Gastrocnemius medialis (tissue), 4 donors: Measurements from ENCODE around the gene RBM33. TPM values are rescaled to one million over a fixed set of nuclear protein-coding genes. Genes with fewer than 3 reads are reported as not detected.

Experiments used
- ATAC-seq, 2 donors: fragments of 150-250 bp; one replicate each; pipeline ENCODE4 v1.9.1; 2016
- DNase-seq, 2 donors: peaks; one replicate each; pipeline ENCODE4 v3.0.0-alpha.2; 2019
- H3K27ac ChIP-seq, 4 donors: fragments of 200-600 bp; sonication (generic); 1 replicate in 1 of 4; 2 replicates in 3 of 4; pipeline ENCODE4 v1.5.1; 2016 to 2018; ENCODE audit warnings: mild to moderate bottlenecking in 2 of 4, moderate library complexity in 1 of 4
- H3K27me3 ChIP-seq, 3 donors: fragments of 200-600 bp; sonication (generic) in 2 of 3; 1 replicate in 1 of 3; 2 replicates in 2 of 3; pipeline versions ENCODE4 v1.5.1 to v1.6.0; 2016 to 2019; ENCODE audit warnings: mild to moderate bottlenecking in 1 of 3, moderate library complexity in 1 of 3
- H3K36me3 ChIP-seq, 2 donors: fragments of 200-600 bp; sonication (generic) in 1 of 2; one replicate each; pipeline ENCODE4 v1.5.1; 2017 to 2018
- H3K4me1 ChIP-seq, 2 donors: fragments of 200-600 bp; sonication (generic) in 1 of 2; one replicate each; pipeline ENCODE4 v1.5.1; 2016 to 2017; ENCODE audit warnings: mild to moderate bottlenecking in 2 of 2
- H3K4me3 ChIP-seq, 4 donors: fragments of 200-600 bp; sonication (generic) in 3 of 4; 1 replicate in 1 of 4; 2 replicates in 3 of 4; pipeline ENCODE4 v1.5.1; 2016 to 2019; ENCODE audit warnings: mild to moderate bottlenecking in 2 of 4
- H3K9me3 ChIP-seq, 3 donors: fragments of 200-600 bp; sonication (generic) in 2 of 3; 1 replicate in 1 of 3; 2 replicates in 2 of 3; pipeline ENCODE4 v1.5.1; 2016 to 2019
- POLR2A ChIP-seq, 2 donors: fragments of 450-650 bp; IDR thresholded peaks; one replicate each; pipeline ENCODE4 v1.6.1; 2017; ENCODE audit warnings: antibody characterized with exemption in 2 of 2, mild to moderate bottlenecking in 2 of 2, moderate library complexity in 2 of 2
- in situ Hi-C, 4 donors: fragments of 200-750 bp; cut with MboI; loops; one replicate each; pipeline versions ENCODE4 v1.15.0 to v1.8.0; 2017; ENCODE audit warnings: low sequenced_read_pairs in 4 of 4
- intact Hi-C: fragments of 100-400 bp; cut with DNase I; formaldehyde crosslinking; loops from one replicate; pipeline ENCODE4 v1.15.1; 2023; ENCODE audit warnings: low total_unique reads
- total RNA-seq, 4 donors: library from RNA; depleted of rRNA; stranded (reverse); fragments of >200 nt; gene quantifications; one replicate each; pipeline versions ENCODE4 v1.1.0 to v1.2.3, GENCODE V29; 2016
- TF ChIP-seq, protein P1 (sequence below), 5 experiments: fragments of 450-650 bp in 3 of 5; fragments of 200-600 bp in 2 of 5; sonication (generic) in 2 of 5; IDR thresholded peaks in 4 of 5; conservative IDR thresholded peaks in 1 of 5; 1 replicate in 4 of 5; 2 replicates in 1 of 5; pipeline ENCODE4 v1.5.1; 2016 to 2019; ENCODE audit warnings: antibody characterized with exemption in 5 of 5, mild to moderate bottlenecking in 3 of 5, moderate library complexity in 3 of 5

RBM33 gene
- total RNA-seq, 4 donors from 2014 or later, result 16.6 to 30.0 (median 28.1) TPM

DNA sequence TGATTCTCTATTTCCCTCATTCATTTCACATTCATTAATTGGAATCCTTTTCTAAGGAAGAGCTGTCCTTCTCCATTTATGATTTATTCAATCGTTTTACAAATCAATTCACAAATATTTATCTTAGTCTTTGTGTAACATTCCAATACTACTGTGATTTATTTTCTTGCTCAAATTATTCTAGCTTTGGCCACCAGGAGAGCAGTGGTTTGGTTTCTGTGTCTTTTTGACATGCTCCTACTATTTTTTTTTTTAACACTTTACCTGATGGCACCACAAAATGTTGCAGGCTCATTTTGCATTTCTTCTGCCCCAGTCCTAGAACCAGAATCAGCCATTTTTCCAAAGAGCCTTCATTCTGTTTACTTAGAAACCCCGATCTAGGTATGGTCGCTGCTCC, 13.3 kb upstream of the RBM33 start:
- Histone ChIP-seq H3K27me3 (no peaks in the 10 kb centered on the region), H3K9me3 (peaks cover 0 to 4% (median 0%) of the 10 kb centered on the region in 3 donors), H3K27ac (no peak overlapping the region), H3K4me1 (no peaks in the 10 kb centered on the region), H3K36me3 (no peaks in the 10 kb centered on the region), H3K4me3 (no peak overlapping the region)
- in situ Hi-C loops, result no loop called here
- no peak for TF ChIP-seq POLR2A (IDR thresholded peaks at IDR 0.05)
- TF ChIP-seq, protein P1, sequence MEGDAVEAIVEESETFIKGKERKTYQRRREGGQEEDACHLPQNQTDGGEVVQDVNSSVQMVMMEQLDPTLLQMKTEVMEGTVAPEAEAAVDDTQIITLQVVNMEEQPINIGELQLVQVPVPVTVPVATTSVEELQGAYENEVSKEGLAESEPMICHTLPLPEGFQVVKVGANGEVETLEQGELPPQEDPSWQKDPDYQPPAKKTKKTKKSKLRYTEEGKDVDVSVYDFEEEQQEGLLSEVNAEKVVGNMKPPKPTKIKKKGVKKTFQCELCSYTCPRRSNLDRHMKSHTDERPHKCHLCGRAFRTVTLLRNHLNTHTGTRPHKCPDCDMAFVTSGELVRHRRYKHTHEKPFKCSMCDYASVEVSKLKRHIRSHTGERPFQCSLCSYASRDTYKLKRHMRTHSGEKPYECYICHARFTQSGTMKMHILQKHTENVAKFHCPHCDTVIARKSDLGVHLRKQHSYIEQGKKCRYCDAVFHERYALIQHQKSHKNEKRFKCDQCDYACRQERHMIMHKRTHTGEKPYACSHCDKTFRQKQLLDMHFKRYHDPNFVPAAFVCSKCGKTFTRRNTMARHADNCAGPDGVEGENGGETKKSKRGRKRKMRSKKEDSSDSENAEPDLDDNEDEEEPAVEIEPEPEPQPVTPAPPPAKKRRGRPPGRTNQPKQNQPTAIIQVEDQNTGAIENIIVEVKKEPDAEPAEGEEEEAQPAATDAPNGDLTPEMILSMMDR (IDR thresholded peaks at IDR 0.05 in 4 of 5, conservative IDR thresholded peaks at IDR 0.05 in 1 of 5), result no peak
- DNase-seq (no peak), ATAC-seq (no peak)
- intact Hi-C loops, result no loop called here

DNA sequence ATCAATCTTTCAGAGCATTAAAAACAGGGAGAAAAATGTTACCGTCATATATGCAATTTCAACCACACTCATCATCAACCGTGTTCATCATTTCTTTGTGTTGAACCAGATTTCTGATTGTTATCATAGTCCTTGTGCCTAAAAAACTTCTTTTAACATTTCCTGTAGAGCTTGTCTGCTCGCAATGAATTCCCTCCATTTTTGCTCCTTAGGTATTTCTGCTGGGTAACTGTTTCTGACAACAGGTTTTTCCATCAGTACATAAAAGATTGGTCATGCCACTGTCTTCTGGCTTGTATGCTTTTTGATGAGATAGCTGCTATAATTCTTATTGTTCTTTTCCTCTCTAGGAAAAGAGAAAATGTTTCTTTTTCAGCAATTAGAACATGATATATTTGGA, 8.6 kb upstream of the RBM33 start:
- in situ Hi-C loops (no loop called here), intact Hi-C loops (no loop called here)
- no peak for ATAC-seq
- Histone ChIP-seq H3K4me1 (no peaks in the 10 kb centered on the region), H3K9me3 (no peaks in the 10 kb centered on the region), H3K27ac (no peak overlapping the region), H3K27me3 (no peaks in the 10 kb centered on the region), H3K36me3 (peaks cover 0 to 1% of the 10 kb centered on the region in 2 donors), H3K4me3 (no peak overlapping the region)
- no peak for DNase-seq
- TF ChIP-seq POLR2A (IDR thresholded peaks at IDR 0.05), result no peak
- TF ChIP-seq, protein P1 (IDR thresholded peaks at IDR 0.05 in 4 of 5, conservative IDR thresholded peaks at IDR 0.05 in 1 of 5), result no peak

DNA sequence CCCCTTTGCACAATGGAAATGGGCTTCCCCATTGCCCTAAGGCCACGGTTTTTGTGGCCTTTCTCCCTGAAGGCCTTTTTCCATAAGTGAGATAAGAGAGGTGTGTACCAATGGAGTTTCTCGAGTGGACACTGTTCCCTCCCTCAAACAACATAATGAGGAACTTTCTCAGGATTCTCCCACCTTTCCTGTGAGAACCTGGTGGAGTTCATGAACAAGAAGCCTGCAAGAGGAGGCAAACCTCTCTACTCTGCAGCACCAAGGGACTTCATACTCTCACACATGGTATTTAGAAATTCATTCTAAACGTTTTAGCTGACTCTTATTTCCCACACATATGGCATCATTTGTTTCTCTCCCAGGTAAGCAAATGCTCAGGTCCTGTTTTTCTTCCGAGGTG, 7.3 kb upstream of the RBM33 start:
- H3K4me3 ChIP-seq, result no peak overlapping the region
- H3K36me3 ChIP-seq, result peaks cover 0 to 15% of the 10 kb centered on the region in 2 donors
- ATAC-seq (no peak), DNase-seq (no peak)
- no peaks in the 10 kb centered on the region for H3K27me3 ChIP-seq
- TF ChIP-seq, protein P1 (IDR thresholded peaks at IDR 0.05 in 4 of 5, conservative IDR thresholded peaks at IDR 0.05 in 1 of 5), result no peak
- TF ChIP-seq POLR2A (IDR thresholded peaks at IDR 0.05), result no peak
- intact Hi-C loops (no loop called here), in situ Hi-C loops (no loop called here)
- no peak overlapping the region for H3K27ac ChIP-seq
- no peaks in the 10 kb centered on the region for H3K4me1 ChIP-seq
- H3K9me3 ChIP-seq, result no peaks in the 10 kb centered on the region

DNA sequence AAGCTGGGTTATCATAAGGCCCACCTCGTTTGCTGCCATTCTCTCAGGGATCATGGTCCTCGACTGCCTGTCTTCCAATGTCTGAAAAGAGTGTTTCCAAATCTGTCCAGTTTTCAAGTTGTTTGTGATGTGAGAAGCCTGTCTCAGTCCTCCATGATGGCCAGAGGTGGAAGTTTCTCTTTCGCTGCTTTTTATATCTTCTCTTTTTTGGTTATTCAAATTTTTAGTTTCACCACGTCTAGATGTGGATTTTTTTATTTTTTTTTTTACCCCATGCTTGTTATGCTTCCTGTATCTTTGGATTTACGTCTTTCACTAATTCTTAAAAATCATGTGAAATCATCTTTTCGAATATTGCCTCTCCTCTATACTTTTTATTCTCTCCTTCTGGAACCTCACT, 6.1 kb upstream of the RBM33 start:
- no peak for ATAC-seq
- Histone ChIP-seq H3K4me1 (peaks cover 2 to 6% of the 10 kb centered on the region in 2 donors), H3K36me3 (peaks cover 0 to 16% of the 10 kb centered on the region in 2 donors), H3K9me3 (no peaks in the 10 kb centered on the region), H3K4me3 (no peak overlapping the region), H3K27ac (no peak overlapping the region), H3K27me3 (no peaks in the 10 kb centered on the region)
- no peak for TF ChIP-seq POLR2A (IDR thresholded peaks at IDR 0.05)
- TF ChIP-seq, protein P1 (IDR thresholded peaks at IDR 0.05 in 4 of 5, conservative IDR thresholded peaks at IDR 0.05 in 1 of 5), result no peak
- in situ Hi-C loops (no loop called here), intact Hi-C loops (no loop called here)
- DNase-seq, result no peak

DNA sequence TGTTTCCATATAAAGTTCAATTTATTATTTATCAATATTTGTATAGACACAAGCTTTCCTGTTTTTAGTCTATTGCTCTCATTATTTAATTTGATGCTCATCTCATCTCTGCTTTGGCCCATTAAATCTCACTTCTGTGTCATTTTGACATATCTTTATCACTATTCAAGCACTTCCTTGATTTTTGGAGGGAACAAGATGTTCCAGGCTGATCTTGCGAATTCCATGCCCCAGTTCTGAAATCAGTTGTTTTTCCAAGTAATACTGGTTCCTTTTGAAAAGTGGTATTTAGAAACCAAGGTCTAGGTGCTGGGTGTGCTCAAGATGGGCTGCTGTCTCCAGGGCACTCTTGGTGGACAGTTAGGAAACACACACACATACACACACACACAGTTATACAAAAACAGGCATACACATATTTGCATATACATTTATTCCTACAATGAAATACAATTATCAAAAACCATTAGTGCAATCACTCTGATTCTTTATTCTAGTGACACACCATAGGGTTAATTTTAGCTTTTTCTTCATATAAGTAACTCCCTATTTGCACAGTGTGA, 4.4 kb upstream of the RBM33 start:
- ATAC-seq (no peak), DNase-seq (no peak)
- in situ Hi-C loops, result no loop called here
- TF ChIP-seq, protein P1 (IDR thresholded peaks at IDR 0.05 in 4 of 5, conservative IDR thresholded peaks at IDR 0.05 in 1 of 5), result no peak
- no peak for TF ChIP-seq POLR2A (IDR thresholded peaks at IDR 0.05)
- no peaks in the 10 kb centered on the region for H3K27me3 ChIP-seq
- H3K9me3 ChIP-seq, result no peaks in the 10 kb centered on the region
- intact Hi-C loops, result loop anchor here (5.0 kb wide), 1 partner anchor 67 kb away; no protein-coding TSS in a partner anchor
- peaks cover 5 to 6% of the 10 kb centered on the region in 2 donors for H3K4me1 ChIP-seq
- H3K27ac ChIP-seq, result no peak overlapping the region
- no peak overlapping the region for H3K4me3 ChIP-seq
- peaks cover 0 to 16% of the 10 kb centered on the region in 2 donors for H3K36me3 ChIP-seq
